B cell (primary cell): Measurements from ENCODE around the gene ECE1. TPM values are rescaled to one million over a fixed set of nuclear protein-coding genes. Genes with fewer than 3 reads are reported as not detected.
A peak's percentile ranks its signal among the peaks of the same experiment; 100 is the strongest.

Experiments
- ATAC-seq: fragments of 200-7000 bp; cut with Tn5 transposase; one replicate; pipeline ENCODE4 v1.10.0; 2021; ENCODE audit warnings: low read depth, mild to moderate bottlenecking, moderate number of reproducible peaks, moderate library complexity
- CTCF ChIA-PET: fragments of 350-600 bp; sonication (Branson Sonifier 250); formaldehyde crosslinking; loops from one replicate; lab custom pipeline; 2021; ENCODE audit warnings: antibody characterized with exemption, inconsistent platforms; lab: Charles Lee
- POLR2A ChIA-PET: fragments of 350-600 bp; sonication (Branson Sonifier 250); formaldehyde crosslinking; loops from one replicate; lab custom pipeline; 2021; ENCODE audit warnings: antibody characterized with exemption; lab: Charles Lee
- DNase-seq: peaks from one replicate; pipeline ENCODE4 v3.0.0; 2013
- H2AFZ ChIP-seq: 2 replicates; pipeline ENCODE4 v1.6.1; 2012; ENCODE audit warnings: mild to moderate bottlenecking, low read depth, low read length; ENCODE audit not compliant: insufficient read depth, poor library complexity, severe bottlenecking
- H3K27ac ChIP-seq, 2 donors: 1 replicate in 1 of 2; 2 replicates in 1 of 2; pipeline ENCODE4 v1.5.1; 2012 to 2013; ENCODE audit warnings: low read length in 2 of 2, mild to moderate bottlenecking in 2 of 2, moderate library complexity in 1 of 2
- H3K27me3 ChIP-seq, 4 experiments: fragments of 200-600 bp in 1 of 4; sonication (generic) in 1 of 4; replicated peaks in 1 of 4; 1 replicate in 2 of 4; 2 replicates in 2 of 4; pipeline versions ENCODE4 v1.6.1 to v1.7.0; 2013 to 2016; ENCODE audit warnings: low read length in 3 of 4, mild to moderate bottlenecking in 2 of 4, mixed read lengths in 1 of 4, moderate library complexity in 1 of 4; ENCODE audit not compliant: insufficient read depth in 4 of 4, control insufficient read depth in 3 of 4; ENCODE audit errors: control extremely low read depth in 1 of 4
- H3K36me3 ChIP-seq, 2 experiments: replicated peaks in 1 of 2; 1 replicate in 1 of 2; 2 replicates in 1 of 2; pipeline versions ENCODE4 v1.6.1 to v1.7.1; 2013; ENCODE audit warnings: low read length in 1 of 2; ENCODE audit not compliant: insufficient read depth in 2 of 2, control insufficient read depth in 1 of 2; ENCODE audit errors: control extremely low read depth in 1 of 2, extremely low read depth in 1 of 2
- H3K4me1 ChIP-seq, 2 donors: fragments of 200-600 bp in 1 of 2; sonication (generic) in 1 of 2; 1 replicate in 1 of 2; 2 replicates in 1 of 2; pipeline versions ENCODE4 v1.5.1 to v1.6.1; 2013 to 2017; ENCODE audit warnings: low read length in 2 of 2; ENCODE audit not compliant: control insufficient read depth in 2 of 2, insufficient read depth in 2 of 2
- H3K4me2 ChIP-seq: replicated peaks from 2 replicates; pipeline ENCODE3; 2012; ENCODE audit warnings: mild to moderate bottlenecking, low read depth, low read length; ENCODE audit not compliant: poor library complexity, severe bottlenecking
- H3K4me3 ChIP-seq, 5 experiments: fragments of 200-600 bp in 1 of 5; sonication (generic) in 1 of 5; 1 replicate in 3 of 5; 2 replicates in 2 of 5; pipeline versions ENCODE4 v1.5.1 to v1.7.0; 2011 to 2016; ENCODE audit warnings: low read length in 4 of 5, mild to moderate bottlenecking in 4 of 5, low read depth in 2 of 5, control low read depth in 1 of 5, moderate library complexity in 1 of 5; ENCODE audit not compliant: insufficient read depth in 1 of 5; ENCODE audit errors: control extremely low read depth in 1 of 5, extremely low read depth in 1 of 5
- H3K79me2 ChIP-seq: fragments of 200-600 bp; sonication (generic); one replicate; pipeline ENCODE4 v1.6.0; 2016; ENCODE audit warnings: low read length; ENCODE audit not compliant: control insufficient read depth, insufficient read depth
- H3K9ac ChIP-seq: fragments of 200-600 bp; sonication (generic); 2 replicates; pipeline ENCODE4 v1.6.1; 2017; ENCODE audit warnings: mild to moderate bottlenecking, low read length, moderate library complexity
- H3K9me3 ChIP-seq, 3 donors: one replicate each; pipeline versions ENCODE4 v1.6.1 to v1.7.1; 2013; ENCODE audit warnings: low read length in 2 of 3; ENCODE audit not compliant: control insufficient read depth in 2 of 3, insufficient read depth in 1 of 3; ENCODE audit errors: control extremely low read depth in 1 of 3
- H4K20me1 ChIP-seq: 2 replicates; pipeline ENCODE4 v1.6.0; 2012; ENCODE audit warnings: mild to moderate bottlenecking, low read length; ENCODE audit not compliant: insufficient read depth, control insufficient read depth, poor library complexity, severe bottlenecking
- H3K27ac Mint-ChIP-seq: one replicate; pipeline ENCODE4 v1.8.0; 2021; ENCODE audit warnings: mixed read lengths
- H3K27me3 Mint-ChIP-seq: one replicate; pipeline ENCODE4 v1.8.0; 2021; ENCODE audit warnings: mixed read lengths
- H3K4me1 Mint-ChIP-seq: one replicate; pipeline ENCODE4 v1.8.0; 2021; ENCODE audit warnings: mixed read lengths
- H3K4me3 Mint-ChIP-seq: one replicate; pipeline ENCODE4 v1.8.0; 2021; ENCODE audit warnings: mixed read lengths
- H3K9me3 Mint-ChIP-seq: one replicate; pipeline ENCODE4 v1.8.0; 2022; ENCODE audit warnings: mixed read lengths; ENCODE audit not compliant: insufficient read depth
- EZH2 ChIP-seq: IDR thresholded peaks from 2 replicates; pipeline ENCODE4 v1.6.1; 2012; ENCODE audit warnings: borderline replicate concordance, low read depth, mild to moderate bottlenecking, moderate library complexity, low read length; ENCODE audit not compliant: insufficient read depth, poor library complexity, severe bottlenecking
- whole genome bisulfite sequencing: methylation state at CpG from one replicate; pipeline ENCODE4 v1.1.5; 2013; ENCODE audit warnings: missing lambda C conversion rate; ENCODE audit not compliant: insufficient coverage; 5-methylcytosine and 5-hydroxymethylcytosine counted together
- intact Hi-C: fragments of 100-400 bp; cut with micrococcal nuclease; formaldehyde crosslinking; loops from one replicate; pipeline ENCODE4 v1.10.0; 2022
- polyA plus RNA-seq: library from polyadenylated mRNA; depleted of rRNA; stranded (reverse); fragments of >200 nt; gene quantifications from 2 replicates; pipeline ENCODE4 v1.2.3, GENCODE V29; 2012
- total RNA-seq, 2 donors: library from RNA; stranded (reverse); fragments of 120-200 nt in 1 of 2; gene quantifications; 1 replicate in 1 of 2; 2 replicates in 1 of 2; pipeline versions ENCODE4 v1.2.3 to v1.2.4, GENCODE V29; 2013 to 2022
- TF ChIP-seq, protein P1 (sequence below): fragments of 200-600 bp; IDR thresholded peaks from one replicate; pipeline ENCODE4 v1.8.0; 2022; ENCODE audit warnings: antibody characterized with exemption, mild to moderate bottlenecking

Gene ECE1
- total and polyA plus RNA-seq, 2 donors (not counting 1 experiment from before 2014, with no cell fraction given), result 46.7 to 133 TPM

DNA sequence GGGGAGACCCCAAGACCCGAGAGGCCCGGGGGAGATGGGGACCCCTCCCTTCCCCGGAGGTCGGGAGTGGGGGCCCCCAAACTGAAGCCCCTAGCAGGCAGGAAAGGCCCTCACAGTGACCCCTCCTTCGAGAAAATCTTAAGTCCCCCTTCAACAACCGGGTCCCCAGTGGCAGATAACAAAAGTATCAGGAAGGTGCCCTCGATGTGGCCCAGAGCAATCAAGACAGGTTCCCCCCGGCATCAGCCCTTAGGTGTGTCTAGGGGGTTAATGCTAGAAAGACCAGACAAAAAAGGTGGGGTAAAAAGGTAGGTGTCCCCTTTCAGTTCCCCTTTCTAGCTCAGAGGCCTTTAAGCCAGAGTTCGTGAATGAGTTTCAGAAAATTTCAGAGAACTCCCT is 282 bp upstream of the ECE1 start:
- POLR2A ChIA-PET, result interaction anchor here (1.0 to 1.6 kb wide), 3 partner anchors 21 to 55 kb away, joined by 4 to 9 read pairs (median 6); no protein-coding TSS in a partner anchor
- intact Hi-C loops, result loop anchor here (1.0 to 10.0 kb wide), 3 partner anchors 44 to 734 kb away; partner anchors contain the start of gene HP1BP3
- TF ChIP-seq, protein P1, sequence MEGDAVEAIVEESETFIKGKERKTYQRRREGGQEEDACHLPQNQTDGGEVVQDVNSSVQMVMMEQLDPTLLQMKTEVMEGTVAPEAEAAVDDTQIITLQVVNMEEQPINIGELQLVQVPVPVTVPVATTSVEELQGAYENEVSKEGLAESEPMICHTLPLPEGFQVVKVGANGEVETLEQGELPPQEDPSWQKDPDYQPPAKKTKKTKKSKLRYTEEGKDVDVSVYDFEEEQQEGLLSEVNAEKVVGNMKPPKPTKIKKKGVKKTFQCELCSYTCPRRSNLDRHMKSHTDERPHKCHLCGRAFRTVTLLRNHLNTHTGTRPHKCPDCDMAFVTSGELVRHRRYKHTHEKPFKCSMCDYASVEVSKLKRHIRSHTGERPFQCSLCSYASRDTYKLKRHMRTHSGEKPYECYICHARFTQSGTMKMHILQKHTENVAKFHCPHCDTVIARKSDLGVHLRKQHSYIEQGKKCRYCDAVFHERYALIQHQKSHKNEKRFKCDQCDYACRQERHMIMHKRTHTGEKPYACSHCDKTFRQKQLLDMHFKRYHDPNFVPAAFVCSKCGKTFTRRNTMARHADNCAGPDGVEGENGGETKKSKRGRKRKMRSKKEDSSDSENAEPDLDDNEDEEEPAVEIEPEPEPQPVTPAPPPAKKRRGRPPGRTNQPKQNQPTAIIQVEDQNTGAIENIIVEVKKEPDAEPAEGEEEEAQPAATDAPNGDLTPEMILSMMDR, result peak; percentile 27
- no peak for TF ChIP-seq EZH2
- peaks cover 10% of the 10 kb centered on the region for H4K20me1 ChIP-seq
- Mint-ChIP-seq H3K4me1 (peaks cover 68% of the 10 kb centered on the region), H3K27ac (peak overlapping the region; percentile 99), H3K27me3 (no peaks in the 10 kb centered on the region), H3K9me3 (no peaks in the 10 kb centered on the region), H3K4me3 (peak overlapping the region; percentile 99)
- peak overlapping the region; percentile 68 to 83 (median 82) for H3K4me3 ChIP-seq
- peaks cover 58 to 69% of the 10 kb centered on the region in 2 donors for H3K4me1 ChIP-seq
- H3K79me2 ChIP-seq, result peaks cover 28% of the 10 kb centered on the region
- peak overlapping the region; percentile 95 for H3K4me2 ChIP-seq
- peak overlapping the region; percentile 87 to 98 for H3K27ac ChIP-seq
- peak overlapping the region; percentile 67 for H2AFZ ChIP-seq
- H3K36me3 ChIP-seq, result peaks cover 0 to 3% of the 10 kb centered on the region in 2 experiments
- ATAC-seq, result peak; percentile 4
- 0% methylated on average over 6 of the region's 9 CpGs for WGBS
- CTCF ChIA-PET, result interaction anchor here (0.6 to 11.3 kb wide), 11 partner anchors 10 to 78 kb away, joined by 3 to 92 read pairs (median 6); no protein-coding TSS in a partner anchor
- H3K9me3 ChIP-seq, result no peaks in the 10 kb centered on the region
- peak; percentile 88 for DNase-seq
- H3K9ac ChIP-seq, result peak overlapping the region; percentile 87
- no peaks in the 10 kb centered on the region for H3K27me3 ChIP-seq

DNA sequence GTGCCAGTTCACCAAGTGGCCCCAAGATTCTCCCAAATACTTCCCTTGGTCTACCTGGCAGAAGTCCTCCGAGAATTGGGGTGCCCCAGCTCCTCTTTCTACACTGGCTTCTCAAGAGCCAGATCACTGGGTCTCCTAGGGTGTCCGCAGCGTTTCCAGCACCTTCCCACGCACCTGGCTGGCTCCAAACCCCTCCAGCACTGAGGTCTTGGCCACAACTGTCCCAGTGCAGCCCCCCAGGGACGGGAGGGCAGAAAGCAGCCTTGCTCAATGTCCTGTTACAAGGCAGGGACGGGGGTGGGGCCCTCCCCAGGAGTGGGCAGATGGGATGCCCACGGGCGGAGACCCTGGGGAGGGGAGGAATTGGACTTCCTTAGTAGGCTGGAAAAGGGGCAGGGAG is 1.1 kb downstream of the ECE1 start:
- peaks cover 68% of the 10 kb centered on the region for H3K4me1 Mint-ChIP-seq
- Histone ChIP-seq H2AFZ (peak overlapping the region; percentile 53), H3K79me2 (peaks cover 38% of the 10 kb centered on the region), H3K9ac (peak overlapping the region; percentile 87), H3K4me3 (peak overlapping the region; percentile 21 to 83 (median 82)), H3K36me3 (peaks cover 0 to 5% of the 10 kb centered on the region in 2 experiments), H3K27me3 (no peaks in the 10 kb centered on the region), H3K27ac (peak overlapping the region; percentile 65 to 98), H4K20me1 (peaks cover 17% of the 10 kb centered on the region), H3K4me2 (peak overlapping the region; percentile 95), H3K9me3 (no peaks in the 10 kb centered on the region), H3K4me1 (peaks cover 59 to 69% of the 10 kb centered on the region in 2 donors)
- no peaks in the 10 kb centered on the region for H3K9me3 Mint-ChIP-seq
- intact Hi-C loops, result no loop called here
- CTCF ChIA-PET, result interaction anchor here (1.0 to 11.3 kb wide), 3 partner anchors 18 to 56 kb away, joined by 3 to 92 read pairs (median 36); no protein-coding TSS in a partner anchor
- H3K4me3 Mint-ChIP-seq, result peak overlapping the region; percentile 90
- 72% methylated on average over 8 of the region's 8 CpGs for WGBS
- POLR2A ChIA-PET, result interaction anchor here (1.6 kb wide), 1 partner anchor 36 kb away, joined by 4 read pairs; no protein-coding TSS in a partner anchor
- TF ChIP-seq, protein P1, result no peak
- no peak for TF ChIP-seq EZH2
- ATAC-seq, result no peak
- H3K27me3 Mint-ChIP-seq, result no peaks in the 10 kb centered on the region
- peak; percentile 35 for DNase-seq
- peak overlapping the region; percentile 92 for H3K27ac Mint-ChIP-seq
